Lower leg skin (tissue), 3 donors: ENCODE measurements around the gene RNASE7.
"Not testable (repeated sequence)": the region's sequence is repeated elsewhere in the genome, so short reads cannot be mapped to it uniquely, and the experiment has no call there.

Source experiments
- CTCF ChIP-seq, 3 donors: fragments of 450-650 bp; IDR thresholded peaks; one replicate each; pipeline ENCODE4 v1.5.1; 2016; ENCODE audit warnings: antibody characterized with exemption in 3 of 3, mild to moderate bottlenecking in 3 of 3, moderate library complexity in 2 of 3
- POLR2A ChIP-seq, 2 donors: fragments of 450-650 bp; IDR thresholded peaks; one replicate each; pipeline ENCODE4 v1.6.1; 2016 to 2017; ENCODE audit warnings: antibody characterized with exemption in 2 of 2, mild to moderate bottlenecking in 1 of 2, moderate library complexity in 1 of 2

GRCh38 chr14:21009721-21010120, 32.4 kb upstream of the RNASE7 start:
- not testable (repeated sequence) for TF ChIP-seq CTCF, POLR2A (IDR thresholded peaks at IDR 0.05)
